Fibroblast of peridontal ligament (primary cell): ENCODE data around the gene UNC50.
"Not testable (repeated sequence)": the region's sequence is repeated elsewhere in the genome, so short reads cannot be mapped to it uniquely, and the experiment has no call there.

Experiments used
- DNase-seq: peaks from one replicate; pipeline ENCODE4 v3.0.0-alpha.2; 2010; ENCODE audit errors: extremely low read depth

Gene UNC50

DNA sequence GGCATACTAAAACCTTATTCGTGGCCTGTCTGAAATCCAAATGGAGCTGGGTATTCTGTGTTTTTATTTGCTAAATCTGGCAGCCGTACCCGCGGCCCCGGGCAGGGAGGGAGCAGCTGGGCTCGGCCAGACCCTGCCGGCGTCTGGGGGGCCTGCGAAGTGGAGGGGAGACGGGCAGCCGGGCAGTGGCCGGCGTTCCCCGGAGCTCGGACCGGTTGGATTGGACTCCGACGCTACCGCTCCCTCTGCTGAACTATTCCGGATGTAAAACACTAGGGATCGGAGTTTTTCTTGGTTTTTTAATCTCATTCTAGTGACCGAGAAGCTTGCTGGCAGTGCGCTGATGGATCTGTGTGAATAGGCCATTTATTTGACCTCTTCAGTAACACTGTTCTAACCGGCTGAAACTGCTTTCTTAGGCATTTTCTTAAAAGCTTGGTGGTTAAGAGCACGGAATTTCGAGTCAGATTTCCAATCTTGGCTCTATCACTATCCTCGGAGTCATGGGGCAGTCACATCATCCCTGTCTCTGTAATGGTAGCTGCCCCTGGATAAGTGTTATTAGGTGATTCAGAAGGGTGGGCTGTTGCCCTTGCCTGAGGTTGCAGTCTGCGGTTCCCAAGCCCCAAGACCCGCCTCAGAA is 694 bp downstream of the UNC50 start:
- peak; percentile 67 for DNase-seq

DNA sequence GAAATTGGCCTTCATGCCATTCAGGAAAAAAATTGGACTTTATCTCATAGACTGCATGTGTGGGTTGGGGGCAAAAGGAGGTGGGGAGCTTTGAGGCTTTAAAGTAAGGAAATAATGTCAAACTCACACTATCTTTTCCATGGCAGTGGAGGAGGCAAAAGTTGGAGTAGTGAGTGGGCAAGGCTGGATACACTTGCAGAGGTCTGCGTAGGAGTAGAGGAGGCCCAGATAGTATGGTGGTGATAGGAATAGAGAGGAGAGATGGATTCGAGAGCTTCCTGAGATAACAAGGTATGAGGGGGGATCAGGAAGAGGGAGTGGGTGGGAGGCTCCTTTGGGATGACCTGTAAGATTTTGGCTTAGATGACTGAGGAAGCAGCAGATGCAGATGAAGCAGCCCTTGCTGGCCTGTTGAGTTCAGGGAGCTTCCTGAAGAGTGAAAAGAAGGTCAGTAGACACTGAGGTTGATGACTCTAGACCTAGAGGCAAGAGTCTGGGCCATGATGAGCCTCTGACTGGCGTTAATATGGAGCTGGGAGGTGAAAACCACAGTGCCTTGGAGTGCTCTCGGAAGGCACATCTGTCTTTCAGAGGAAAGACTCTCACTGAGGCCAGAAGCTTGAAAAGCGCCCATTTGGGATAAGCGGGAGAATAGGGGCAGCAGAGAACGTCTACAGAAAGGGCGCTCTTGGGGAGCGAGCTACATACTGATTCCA is 5.8 kb downstream of the UNC50 start:
- no peak for DNase-seq

DNA sequence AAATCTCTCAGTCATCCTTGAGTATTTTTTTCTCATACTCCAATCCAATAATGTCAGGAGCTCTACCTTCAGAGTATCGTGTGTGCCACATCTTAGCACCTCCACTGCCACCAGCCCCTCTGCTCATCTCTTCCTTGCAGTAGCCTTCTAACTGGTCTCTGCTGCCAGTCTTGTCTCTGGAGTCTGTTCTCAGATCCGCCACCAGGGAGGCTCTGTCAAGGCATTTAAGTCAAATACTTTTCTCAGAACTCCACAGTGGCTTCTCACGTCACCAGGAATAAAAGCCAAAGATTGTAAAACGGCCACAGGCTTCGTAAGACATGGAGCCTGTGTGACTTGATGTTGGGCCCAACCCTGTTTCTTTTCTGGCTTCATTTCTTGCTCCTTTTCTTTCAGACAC is 7.1 kb downstream of the UNC50 start:
- DNase-seq: no peak

DNA sequence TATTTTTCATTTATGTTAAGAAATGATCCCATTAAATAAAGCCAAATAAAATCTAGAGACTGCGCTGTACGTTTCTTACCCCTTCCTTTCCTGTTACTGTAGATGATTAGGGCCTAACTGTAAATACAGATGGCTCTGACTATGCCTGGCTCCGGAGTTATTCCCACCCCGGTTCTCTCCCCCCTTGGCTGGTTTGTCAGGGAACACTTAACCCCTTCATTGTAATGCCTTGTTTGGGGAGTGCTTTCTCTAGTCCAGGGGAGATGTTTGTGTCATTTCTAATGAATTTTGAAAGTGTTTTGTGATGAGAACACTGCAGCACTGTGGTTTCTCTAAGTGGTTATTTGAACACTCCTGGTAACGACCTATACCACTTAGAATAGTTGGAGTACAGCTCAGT is 8.8 kb downstream of the UNC50 start:
- DNase-seq: no peak

DNA sequence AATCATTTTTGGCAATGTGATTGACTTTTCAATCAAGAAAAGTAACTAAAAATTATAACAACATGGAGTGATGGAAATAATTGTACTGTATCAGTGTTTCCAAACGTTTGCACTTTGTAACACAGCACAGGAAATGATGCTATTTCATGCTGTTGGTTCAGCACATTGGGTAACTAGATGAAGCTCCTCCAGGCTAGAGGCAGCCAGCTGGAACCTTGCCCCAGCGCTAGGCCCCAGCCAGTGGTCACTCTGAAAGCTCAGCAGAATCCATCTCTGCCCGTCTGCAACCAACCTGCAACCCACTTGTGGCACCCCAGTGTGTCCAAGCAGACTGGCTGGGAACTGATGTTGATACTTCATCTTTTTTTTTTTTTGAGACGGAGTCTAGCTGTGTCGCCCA is 15.3 kb downstream of the UNC50 start:
- DNase-seq: peak; percentile 9

DNA sequence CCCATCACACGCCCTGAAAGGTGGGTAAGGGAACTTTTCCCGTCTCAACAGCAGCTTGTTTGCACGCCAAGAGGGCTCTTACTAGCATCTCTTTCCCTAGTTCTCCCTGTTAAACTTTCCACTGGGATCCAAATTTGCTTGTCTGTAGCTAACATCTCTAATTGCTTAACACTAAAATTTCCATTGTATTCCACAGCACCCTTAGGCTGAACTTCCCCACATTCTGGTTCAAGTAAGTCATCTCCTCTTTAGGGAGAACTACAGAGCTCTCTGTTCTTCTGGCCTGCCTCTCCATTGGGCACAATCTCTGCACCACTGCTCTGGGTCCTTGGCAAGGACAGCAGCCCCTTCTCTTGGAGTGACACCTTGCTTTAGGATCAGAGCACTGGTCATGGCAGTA is 24.0 kb downstream of the UNC50 start:
- DNase-seq: no peak

DNA sequence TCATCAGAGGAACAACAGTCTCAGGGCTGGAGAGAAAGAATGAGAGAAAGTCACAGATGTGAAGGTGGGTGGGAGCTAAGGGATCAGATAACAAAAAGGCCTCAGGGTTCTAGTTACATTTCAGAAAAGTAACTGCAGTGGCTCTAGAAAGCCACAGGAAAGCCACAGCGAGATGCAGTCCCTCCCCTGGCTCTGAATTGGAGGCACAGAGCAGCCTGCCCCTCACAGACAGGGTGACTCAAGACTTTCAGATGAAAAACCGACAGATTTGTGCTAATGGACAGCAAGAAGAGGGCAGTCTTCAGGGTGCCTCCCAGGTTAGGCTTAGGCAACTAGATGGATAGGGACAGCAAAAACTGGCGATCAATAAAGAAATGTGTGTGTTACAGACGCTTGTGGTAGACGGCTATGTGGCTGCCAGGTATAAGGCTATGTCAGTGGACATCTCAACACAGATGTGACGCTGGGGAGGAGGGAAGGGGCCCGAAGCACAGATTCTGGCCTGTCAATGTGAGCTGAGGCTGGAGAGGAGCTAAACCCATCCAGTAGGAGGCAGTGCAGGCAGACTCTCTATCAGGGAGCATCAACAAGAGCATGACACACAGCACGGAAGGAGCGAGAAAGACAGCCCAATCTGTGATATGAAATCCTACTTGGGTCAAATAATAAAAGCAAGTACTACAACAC is 26.2 kb downstream of the UNC50 start:
- DNase-seq: no peak

DNA sequence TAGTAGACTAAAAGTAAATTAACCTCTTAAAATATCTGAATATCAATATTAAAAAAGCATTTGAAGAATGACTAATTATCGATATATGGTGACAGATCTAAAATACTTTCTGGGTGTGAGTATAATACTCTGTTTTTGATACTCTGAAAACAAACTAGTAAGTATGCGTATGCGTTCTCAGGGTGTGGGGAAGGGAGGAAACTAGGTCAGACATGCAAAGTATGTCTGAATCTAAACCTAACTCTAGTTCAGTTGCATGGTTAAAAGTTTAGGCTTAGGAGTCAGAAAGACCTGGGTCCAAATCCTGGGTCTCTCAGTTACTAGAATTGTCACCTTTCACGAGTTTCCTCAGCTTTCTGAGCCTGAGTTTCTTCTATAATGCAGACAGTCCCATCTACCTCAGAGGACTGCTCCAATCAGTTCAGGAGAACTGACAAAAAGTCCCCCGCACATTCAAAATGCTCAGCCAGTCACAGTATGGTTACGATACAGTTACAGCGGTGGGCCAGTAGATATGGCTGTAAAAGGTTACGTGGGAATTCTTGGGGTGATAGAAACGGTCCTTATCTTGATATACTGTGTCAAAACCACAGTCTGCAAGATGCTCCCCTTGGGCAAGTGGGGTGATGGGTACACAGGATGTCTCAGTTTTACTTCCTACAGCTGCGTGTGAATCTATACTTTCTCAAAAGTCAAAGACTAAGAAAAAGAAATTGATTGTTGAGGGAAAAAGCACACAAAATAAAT is 29.2 kb downstream of the UNC50 start:
- DNase-seq: no peak

DNA sequence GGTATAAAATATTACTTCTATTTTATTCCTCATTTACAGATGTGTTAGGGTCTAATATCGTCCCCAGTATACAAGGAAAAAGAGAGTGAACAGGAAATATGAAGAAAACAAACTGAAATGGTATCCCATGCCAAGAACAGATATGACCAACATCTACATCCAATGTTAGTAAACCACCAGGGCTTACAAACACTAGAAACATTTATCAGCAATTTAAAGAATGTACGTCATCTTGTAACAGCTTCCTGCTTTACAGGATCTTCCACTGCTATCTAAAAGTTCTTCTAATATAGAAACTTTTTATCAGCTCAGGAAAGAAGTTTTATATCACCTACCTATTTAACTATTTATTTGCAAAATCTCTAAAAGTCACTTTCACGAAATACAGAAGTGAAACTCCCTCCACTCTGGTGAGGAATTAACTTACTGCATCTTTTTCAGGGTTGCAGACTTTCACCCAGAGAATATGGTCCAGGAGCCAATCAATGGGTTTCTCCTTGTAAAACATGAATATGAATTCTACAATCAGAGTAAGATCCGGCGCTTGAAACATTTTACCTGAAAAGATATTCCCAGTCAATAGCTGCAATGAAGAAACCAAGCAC is 35.2 kb downstream of the UNC50 start:
- DNase-seq: no peak

DNA sequence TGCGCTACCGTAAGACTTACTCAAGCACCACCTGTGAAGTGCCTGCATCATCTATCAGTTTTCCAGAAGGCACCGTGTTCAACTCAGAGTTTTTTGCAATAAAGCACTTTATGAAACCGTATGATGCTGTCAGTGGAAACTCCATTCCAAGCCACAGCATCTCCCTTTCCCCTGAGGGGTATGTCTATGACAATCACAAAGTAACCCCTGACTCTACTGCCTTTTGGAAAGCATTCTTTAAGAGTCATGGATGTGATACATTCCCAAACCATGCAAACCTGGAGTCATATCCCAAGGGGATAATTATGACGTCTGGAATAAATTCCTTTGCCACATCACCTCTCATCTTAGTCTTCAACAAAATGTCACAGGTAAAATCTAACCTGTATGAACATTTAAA is 39.2 kb downstream of the UNC50 start:
- no peak for DNase-seq

DNA sequence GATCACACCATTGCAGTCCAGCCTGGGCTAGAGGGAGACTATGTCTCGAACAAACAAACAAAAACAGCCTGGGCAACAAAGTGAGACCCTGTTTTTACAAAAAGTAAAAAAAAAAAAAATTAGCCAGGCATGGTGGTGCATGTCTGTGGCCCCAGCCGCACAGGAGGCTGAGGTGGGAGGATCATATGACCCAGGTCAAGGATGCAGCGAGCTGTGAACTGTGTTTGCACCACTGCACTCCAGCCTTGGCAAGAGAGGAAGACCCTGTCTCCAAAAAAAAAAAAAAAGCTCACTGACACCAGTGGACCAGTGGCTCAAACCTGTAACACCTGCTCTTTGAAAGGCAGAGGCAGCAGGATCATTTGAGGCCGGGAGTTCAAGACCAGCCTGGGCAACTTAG is 40.1 kb downstream of the UNC50 start:
- DNase-seq: no peak

DNA sequence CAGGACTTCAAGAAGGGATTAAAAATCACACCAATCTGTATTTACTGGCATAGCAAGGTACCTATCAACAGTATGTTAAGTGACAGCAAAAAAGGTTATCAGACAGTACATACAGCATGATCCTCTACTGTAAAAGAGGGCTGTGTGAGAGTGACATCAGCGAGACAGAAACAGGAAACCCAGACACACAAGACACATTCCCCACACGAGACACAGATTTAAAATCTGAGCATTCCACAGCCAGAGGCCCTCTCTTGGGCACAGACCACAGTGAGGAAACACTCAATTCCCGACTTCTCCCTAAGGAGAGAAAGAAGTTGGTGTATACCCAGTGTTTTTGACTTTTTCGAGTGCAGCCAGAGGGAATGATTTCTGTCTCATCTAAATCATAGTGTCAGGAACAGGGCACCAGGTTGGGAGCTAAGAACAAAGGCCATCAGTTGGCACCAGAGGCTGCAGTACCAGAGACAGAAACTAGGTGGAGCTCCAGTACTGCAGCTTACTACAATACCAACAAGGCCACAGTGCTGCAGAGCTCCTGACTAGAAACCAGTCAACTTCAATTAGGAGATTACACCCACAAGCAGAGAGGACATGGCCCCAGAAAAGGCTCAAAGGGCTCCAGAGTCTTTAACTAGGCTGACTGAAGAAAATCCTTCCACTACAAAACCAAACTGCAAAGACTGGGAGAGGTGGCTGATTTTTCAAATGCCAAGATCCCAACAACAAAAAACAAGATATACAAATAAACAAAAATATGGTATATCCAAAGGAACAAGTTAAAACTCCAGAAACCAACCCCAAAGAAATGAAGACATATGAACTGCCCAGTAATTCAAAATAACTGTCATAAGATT is 41.0 kb downstream of the UNC50 start:
- peak; percentile 83 for DNase-seq

DNA sequence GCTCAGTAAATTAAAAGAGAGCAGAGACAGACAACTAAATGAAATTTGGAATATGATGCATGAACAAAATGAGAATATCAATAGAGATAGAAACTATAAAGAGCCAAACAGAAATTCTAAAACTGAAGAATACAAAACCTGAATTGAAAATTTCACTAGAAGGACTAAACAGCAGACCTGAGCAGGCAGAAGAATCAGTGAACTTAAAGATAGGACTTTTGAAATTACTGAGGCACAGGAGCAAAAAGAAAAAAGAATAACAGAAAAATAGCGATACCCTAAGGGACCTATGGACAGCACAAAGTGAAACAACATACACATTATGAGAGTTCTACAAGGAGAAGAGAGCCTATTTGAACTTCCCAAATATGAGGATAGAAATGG is 41.6 kb downstream of the UNC50 start:
- no peak for DNase-seq

DNA sequence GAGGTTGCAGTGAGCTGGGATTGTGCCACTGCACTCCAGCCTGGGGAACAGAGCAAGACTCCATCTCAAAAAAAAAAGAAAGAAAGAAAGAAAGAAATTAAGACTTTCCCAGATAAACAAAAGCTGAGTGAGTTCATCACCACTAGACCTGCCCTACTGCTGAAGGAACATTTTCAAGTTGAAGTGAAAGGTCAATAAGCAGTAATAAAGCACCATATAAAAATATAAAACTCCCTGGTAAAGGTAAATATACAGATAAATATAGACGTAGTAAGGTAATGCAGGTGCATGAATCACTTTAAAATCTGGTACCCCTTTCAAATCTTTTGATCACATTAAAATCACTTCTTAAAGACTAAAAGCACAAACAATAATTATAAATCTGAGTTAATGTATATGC is 42.6 kb downstream of the UNC50 start:
- DNase-seq: no peak

DNA sequence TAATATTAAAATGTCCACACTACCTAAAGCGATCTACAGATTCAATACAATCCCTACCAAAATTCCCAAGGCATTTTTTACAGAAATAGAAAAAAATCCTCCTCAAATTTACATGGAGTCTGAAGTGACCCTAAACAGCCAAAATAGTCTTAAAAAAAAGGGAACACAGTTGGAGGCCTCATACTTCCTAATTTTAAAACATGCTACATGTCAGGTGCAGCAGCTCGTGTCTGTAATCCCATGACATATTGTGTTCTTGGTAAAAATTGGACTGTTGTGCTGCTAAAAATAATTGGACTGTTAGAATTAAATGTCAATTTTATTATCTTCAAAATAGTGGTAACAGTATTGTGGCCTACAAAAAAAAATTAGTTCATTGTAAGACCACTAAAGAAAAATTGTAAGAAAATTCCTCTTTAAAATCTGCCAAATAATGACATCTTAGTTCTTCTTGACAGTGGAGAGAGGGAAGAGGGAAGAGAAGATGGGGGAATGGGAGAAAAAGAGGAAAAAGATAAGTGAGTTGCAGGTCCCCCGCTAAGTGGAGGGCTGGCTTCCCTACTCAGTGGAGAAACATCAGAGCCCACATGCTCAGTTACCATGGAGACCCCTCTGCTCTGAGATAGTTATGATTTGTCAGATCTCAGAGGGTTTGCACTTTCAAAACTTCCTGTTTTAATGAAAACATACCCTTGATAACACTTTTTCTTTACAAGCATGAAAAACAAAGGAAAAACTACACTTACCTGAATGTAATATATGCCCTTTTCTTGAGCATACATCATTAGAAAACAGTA is 46.5 kb downstream of the UNC50 start:
- no peak for DNase-seq

DNA sequence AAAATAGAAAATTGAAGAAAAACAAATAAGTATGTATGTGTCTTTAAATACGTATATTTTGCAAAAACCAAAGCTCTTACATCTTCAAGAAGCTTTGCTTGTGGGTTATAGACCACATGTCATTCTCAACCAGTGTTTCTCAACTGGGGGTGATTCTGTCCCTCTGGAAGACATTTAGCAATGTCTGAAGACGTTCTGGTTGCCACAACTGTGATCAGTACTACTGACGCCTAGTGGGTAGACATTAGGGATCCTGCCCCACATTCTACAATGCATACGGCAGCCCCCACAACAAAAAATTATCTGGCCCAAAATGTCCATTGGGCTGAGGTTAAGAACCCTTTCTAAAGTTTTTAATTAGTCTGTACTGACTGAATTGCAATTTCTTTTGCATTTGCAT is 48.4 kb downstream of the UNC50 start:
- no peak for DNase-seq

DNA sequence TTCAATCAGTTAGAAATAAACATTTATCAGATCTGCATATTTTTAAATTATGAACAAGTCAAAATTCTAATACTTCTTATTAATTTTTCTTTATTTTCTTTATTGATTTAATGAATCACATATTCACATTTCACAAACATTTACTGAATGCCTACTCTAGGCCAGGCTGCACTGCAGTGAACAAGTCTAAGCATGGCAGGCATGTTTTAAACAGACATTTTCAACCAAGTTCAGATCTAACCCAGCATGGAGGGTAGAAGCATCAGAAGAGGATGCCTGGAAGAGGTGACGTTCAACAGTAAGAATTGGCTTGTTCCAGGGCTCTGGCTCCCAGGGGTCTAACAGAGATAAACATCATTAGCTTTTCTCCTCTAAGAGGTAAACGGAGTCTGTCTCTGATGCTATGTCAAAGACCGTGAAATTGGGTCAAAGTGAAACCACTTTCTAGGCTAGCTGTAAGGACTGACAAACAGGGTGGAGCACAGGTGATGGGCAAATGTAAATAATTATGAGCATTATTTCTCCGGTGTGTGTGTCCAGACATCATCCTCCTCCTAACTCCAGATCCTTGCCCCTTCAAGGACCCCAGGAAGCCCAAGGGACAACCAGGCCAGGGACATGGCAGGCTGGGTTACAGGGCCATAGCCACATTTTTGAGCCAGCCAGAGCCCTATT is 50.6 kb downstream of the UNC50 start:
- DNase-seq: no peak

DNA sequence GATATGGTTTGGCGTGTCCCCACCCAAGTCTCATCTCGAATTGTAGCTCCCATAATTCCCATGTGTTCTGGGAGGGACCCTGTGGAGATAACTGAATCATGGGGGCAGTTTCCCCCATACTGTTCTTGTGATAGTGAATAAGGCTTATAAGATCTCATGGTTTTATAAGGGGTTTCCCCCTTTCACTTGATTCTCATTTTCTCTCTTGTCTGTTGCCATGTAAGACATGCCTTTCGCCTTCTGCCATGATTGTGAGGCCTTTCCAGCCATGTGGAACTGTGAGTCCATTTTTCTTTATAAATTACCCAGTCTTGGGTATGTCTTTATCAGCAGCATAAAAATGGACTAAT is 51.1 kb downstream of the UNC50 start:
- not testable (repeated sequence) for DNase-seq

DNA sequence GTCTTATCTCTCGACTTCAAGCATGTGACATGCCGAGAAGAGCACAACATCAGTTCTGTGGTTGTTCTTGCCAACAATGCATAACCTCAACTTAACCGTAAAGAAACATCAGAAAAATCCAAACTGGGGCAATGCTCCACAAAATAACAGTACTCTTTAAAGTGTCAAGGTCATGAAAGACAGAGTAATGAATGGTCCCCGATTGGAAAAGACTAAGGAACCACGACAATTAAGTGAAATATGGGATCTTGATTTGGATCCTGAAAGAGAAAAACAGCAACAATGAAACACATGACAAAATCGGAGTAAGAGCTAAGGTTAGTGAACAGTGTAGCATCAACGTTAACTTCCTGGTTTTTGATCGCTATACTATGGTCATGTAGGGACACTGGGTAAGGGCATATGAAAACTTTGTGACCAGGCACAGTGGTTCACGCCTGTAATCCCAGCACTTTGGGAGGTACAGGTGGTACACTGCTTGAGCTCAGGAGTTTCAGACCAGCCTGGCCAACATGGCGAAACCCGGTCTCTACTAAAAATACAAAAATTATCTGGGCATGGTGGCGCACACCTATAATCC is 55.2 kb downstream of the UNC50 start:
- no peak for DNase-seq

DNA sequence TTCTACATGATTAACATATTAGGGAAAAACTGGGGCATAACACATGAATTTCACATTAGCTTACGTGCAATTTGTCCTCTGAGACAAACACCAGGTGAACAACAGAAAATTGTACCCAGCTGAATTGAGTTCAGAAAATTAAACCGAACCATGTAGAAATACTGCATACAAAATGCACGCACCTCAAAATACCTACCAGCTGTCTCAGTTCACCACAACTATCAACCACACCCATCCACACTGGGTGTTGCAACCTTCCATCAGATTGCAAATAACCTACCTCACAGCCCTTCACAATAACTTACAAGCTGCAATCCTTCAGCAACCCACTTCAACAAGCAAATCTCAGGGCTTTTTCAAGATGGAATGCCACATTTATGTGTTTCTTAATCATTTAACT is 55.9 kb downstream of the UNC50 start:
- DNase-seq: no peak
